NB4 (cell line): ENCODE results near the gene POU2AF1.

Source experiments
- DNase-seq: peaks from one replicate; pipeline ENCODE4 v3.0.0; 2010; ENCODE audit warnings: low read depth
- H3K4me3 ChIP-seq: one replicate; pipeline ENCODE4 v1.5.1; 2011; ENCODE audit warnings: mild to moderate bottlenecking, low read depth, low read length, moderate library complexity
- CTCF ChIP-seq: IDR thresholded peaks from one replicate; pipeline ENCODE4 v1.5.1; 2012; ENCODE audit warnings: low read depth, low read length
- MAX ChIP-seq: IDR thresholded peaks from 2 replicates; pipeline ENCODE4 v1.6.1; 2011; ENCODE audit warnings: low read depth, low read length
- MYC ChIP-seq: IDR thresholded peaks from 2 replicates; pipeline ENCODE4 v1.6.1; 2011; ENCODE audit warnings: low read depth, low read length
- POLR2A ChIP-seq: IDR thresholded peaks from 2 replicates; pipeline ENCODE4 v1.6.1; 2011; ENCODE audit warnings: mild to moderate bottlenecking; ENCODE audit not compliant: insufficient read length; ENCODE audit errors: extremely low read depth

The POU2AF1 gene

GRCh38 chr11:111373590-111373989, 5.5 kb downstream of the POU2AF1 start:
- DNase-seq, result no peak
- H3K4me3 ChIP-seq, result no peak overlapping the region
- TF ChIP-seq MYC (no peak), CTCF (no peak), MAX (no peak), POLR2A (no peak)

GRCh38 chr11:111372538-111372937, 6.5 kb downstream of the POU2AF1 start:
- H3K4me3 ChIP-seq, result no peak overlapping the region
- DNase-seq, result no peak
- no peak for TF ChIP-seq MAX
- TF ChIP-seq MYC, result no peak
- TF ChIP-seq POLR2A, result no peak
- no peak for TF ChIP-seq CTCF

- H3K4me3 ChIP-seq, result no peak overlapping the region
- no peak for TF ChIP-seq MYC
- no peak for TF ChIP-seq CTCF
- TF ChIP-seq MAX, result no peak
- no peak for TF ChIP-seq POLR2A
- no peak for DNase-seq
These were observed 8.0 kb downstream of the POU2AF1 start for GRCh38 chr11:111370902-111371578.

GRCh38 chr11:111370270-111370901, 8.7 kb downstream of the POU2AF1 start:
- no peak for TF ChIP-seq MAX
- TF ChIP-seq CTCF, result no peak
- TF ChIP-seq POLR2A, result no peak
- no peak for TF ChIP-seq MYC
- DNase-seq, result no peak
- no peak overlapping the region for H3K4me3 ChIP-seq

- TF ChIP-seq POLR2A (no peak), CTCF (no peak), MYC (no peak), MAX (no peak)
- no peak overlapping the region for H3K4me3 ChIP-seq
- no peak for DNase-seq
These were observed 10.9 kb downstream of the POU2AF1 start for GRCh38 chr11:111368285-111368560.
